PFSK-1 (cell line): ENCODE data around the gene KCNMA1.

ENCODE experiments used
- FOXP2 ChIP-seq: optimal IDR thresholded peaks from 2 replicates; pipeline ENCODE3; 2011; ENCODE audit warnings: borderline replicate concordance, control low read depth, inconsistent platforms; ENCODE audit not compliant: insufficient read depth; ENCODE audit errors: extremely low read length, extremely low read depth
- POLR2AphosphoS5 ChIP-seq: IDR thresholded peaks from 2 replicates; pipeline ENCODE4 v1.6.1; 2012; ENCODE audit warnings: low read depth, mild to moderate bottlenecking, control low read depth, low read length, moderate library complexity
- REST ChIP-seq, 2 experiments: IDR thresholded peaks; 2 replicates each; pipeline versions ENCODE4 v1.6.1 to v1.8.0; 2011 to 2012; ENCODE audit warnings: low read depth in 2 of 2, low read length in 2 of 2, control low read depth in 1 of 2, inconsistent platforms in 1 of 2, mild to moderate bottlenecking in 1 of 2, moderate library complexity in 1 of 2; ENCODE audit not compliant: insufficient read depth in 1 of 2
- SIN3A ChIP-seq: IDR thresholded peaks from 2 replicates; pipeline ENCODE4 v1.6.1; 2012; ENCODE audit warnings: mild to moderate bottlenecking, low read length, moderate library complexity, borderline replicate concordance; ENCODE audit not compliant: insufficient read depth
- TAF1 ChIP-seq: IDR thresholded peaks from 2 replicates; pipeline ENCODE4 v1.6.1; 2012; ENCODE audit warnings: low read length, control low read depth, borderline replicate concordance; ENCODE audit not compliant: insufficient read depth

KCNMA1 gene

DNA sequence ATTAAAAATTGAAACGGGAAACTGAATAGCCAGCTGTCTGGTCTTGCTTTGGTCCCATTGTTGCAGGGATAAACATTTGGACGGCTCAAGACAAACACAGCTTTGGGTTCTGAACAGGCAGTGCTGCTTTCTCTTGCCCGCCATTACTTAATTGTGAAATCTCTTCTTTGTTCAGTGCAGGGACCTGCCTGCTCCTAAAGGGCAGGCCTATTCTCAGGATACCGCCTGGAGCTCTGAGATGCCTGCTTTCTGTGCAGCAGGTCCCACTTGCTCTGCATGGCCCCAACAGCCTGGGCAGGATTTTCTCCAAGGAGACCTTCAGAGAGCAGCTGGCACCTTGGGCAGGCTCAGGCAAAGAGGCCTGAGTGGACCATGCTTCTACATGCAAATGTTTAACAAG is 237.6 kb downstream of the KCNMA1 start:
- TF ChIP-seq POLR2AphosphoS5: no peak
- no peak for TF ChIP-seq TAF1
- no peak for TF ChIP-seq FOXP2
- TF ChIP-seq REST (IDR thresholded peaks at IDR 0.05; ENCODE audit: insufficient read depth in 1 of 2, low read depth in 2 of 2, low read length in 2 of 2): no peak
- no peak for TF ChIP-seq SIN3A

GRCh38 chr10:77398986-77399755 is 238.4 kb downstream of the KCNMA1 start:
- TF ChIP-seq REST (IDR thresholded peaks at IDR 0.05; ENCODE audit: insufficient read depth in 1 of 2, low read depth in 2 of 2, low read length in 2 of 2) (no peak), TAF1 (no peak), FOXP2 (no peak), SIN3A (no peak), POLR2AphosphoS5 (no peak)

DNA sequence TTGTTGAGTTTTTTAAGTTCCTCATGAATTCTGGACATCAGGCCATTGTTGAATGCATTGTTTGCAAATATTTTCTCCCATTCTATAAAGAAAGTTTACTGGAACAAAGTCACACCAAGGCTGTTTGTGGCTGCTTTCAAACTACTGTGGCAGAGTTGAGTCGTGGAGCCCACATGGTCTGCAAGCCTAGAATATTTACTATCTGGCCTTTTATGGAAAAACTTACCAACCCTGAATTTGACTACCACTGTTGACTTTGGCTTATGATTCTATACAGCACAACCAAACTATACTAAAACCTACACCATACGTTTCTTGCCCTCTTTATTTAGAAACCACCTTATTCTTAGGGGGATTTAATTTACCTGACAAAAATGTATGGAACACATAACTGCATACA is 239.1 kb downstream of the KCNMA1 start:
- TF ChIP-seq TAF1 (no peak), REST (IDR thresholded peaks at IDR 0.05; ENCODE audit: insufficient read depth in 1 of 2, low read depth in 2 of 2, low read length in 2 of 2) (no peak), POLR2AphosphoS5 (no peak), FOXP2 (no peak), SIN3A (no peak)

- TF ChIP-seq POLR2AphosphoS5 (no peak), SIN3A (no peak), FOXP2 (no peak)
Observed at GRCh38 chr10:77397103-77397502, 240.5 kb downstream of the KCNMA1 start.

GRCh38 chr10:77396290-77396689 is 241.3 kb downstream of the KCNMA1 start:
- no peak for TF ChIP-seq SIN3A
- no peak for TF ChIP-seq TAF1
- TF ChIP-seq POLR2AphosphoS5: no peak

- TF ChIP-seq SIN3A: no peak
- no peak for TF ChIP-seq TAF1
- TF ChIP-seq REST (IDR thresholded peaks at IDR 0.05; ENCODE audit: insufficient read depth in 1 of 2, low read depth in 2 of 2, low read length in 2 of 2): no peak
- no peak for TF ChIP-seq POLR2AphosphoS5
- no peak for TF ChIP-seq FOXP2
Observed at GRCh38 chr10:77393821-77394501, 243.6 kb downstream of the KCNMA1 start.
